HG03575 (cell line): ENCODE measurements around the gene LMCD1.

ENCODE experiments used
- ATAC-seq: cut with Tn5 transposase; IDR thresholded peaks from one replicate; pipeline ENCODE4 v1.9.1; 2021; ENCODE audit not compliant: unreplicated experiment, insufficient number of reproducible peaks, low FRiP score; ENCODE audit errors: extremely low read depth

Gene LMCD1

GRCh38 chr3:8525893-8526292 lies 24.3 kb downstream of the LMCD1 start:
- no peak for ATAC-seq

DNA sequence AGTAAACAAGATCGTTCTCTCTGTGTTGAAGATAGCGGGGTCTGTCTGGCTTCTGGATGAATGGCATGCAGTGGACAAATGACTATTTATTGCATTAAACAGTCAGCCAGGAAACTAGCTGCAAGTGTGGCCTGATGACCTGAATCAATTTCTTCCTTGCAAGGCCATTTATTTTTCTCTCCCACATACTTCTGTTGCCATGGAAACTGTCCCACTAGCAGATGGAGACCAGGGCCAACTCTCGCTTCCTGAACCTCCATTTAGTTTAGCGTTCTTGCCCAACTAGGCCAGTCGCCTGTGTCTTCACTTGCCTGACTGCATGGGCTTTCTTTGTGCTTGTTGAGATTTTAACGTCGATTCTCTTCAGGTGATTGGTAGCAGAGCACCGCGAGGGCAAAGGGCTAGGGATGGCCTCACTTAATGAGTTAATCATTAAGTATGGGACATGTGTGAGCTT lies 27.6 kb downstream of the LMCD1 start:
- no peak for ATAC-seq

GRCh38 chr3:8529738-8530525 lies 28.3 kb downstream of the LMCD1 start:
- no peak for ATAC-seq

GRCh38 chr3:8530581-8530980 lies 29.0 kb downstream of the LMCD1 start:
- ATAC-seq = no peak

DNA sequence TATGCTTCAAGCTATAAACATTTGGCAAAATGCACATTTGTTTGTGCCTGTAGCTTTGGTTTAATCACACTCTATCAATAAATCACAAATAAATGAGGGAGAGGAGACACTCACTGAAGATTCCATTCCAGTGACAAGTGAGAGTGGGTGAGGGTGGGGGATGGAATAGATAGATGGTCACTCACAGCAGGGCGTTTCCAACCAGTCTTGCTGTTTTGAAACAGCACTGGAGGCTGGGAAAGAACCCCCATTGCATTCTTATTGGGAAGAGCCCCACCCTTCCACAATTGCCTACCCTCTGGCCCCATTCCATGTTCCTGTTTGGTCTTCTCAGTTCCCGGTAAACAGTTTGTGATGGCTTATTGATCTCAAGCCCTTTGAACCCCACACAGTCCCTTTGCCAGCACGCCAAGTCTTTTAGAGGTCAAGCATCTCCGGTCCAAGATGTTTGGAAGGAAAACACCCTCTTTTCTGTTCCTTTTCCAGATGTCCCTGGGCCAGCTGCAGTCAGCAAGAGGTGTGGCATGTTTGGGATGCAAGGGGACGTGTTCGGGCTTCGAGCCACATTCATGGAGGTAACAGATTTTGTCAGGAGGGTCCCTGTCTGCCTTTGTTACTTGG lies 30.7 kb downstream of the LMCD1 start:
- no peak for ATAC-seq

DNA sequence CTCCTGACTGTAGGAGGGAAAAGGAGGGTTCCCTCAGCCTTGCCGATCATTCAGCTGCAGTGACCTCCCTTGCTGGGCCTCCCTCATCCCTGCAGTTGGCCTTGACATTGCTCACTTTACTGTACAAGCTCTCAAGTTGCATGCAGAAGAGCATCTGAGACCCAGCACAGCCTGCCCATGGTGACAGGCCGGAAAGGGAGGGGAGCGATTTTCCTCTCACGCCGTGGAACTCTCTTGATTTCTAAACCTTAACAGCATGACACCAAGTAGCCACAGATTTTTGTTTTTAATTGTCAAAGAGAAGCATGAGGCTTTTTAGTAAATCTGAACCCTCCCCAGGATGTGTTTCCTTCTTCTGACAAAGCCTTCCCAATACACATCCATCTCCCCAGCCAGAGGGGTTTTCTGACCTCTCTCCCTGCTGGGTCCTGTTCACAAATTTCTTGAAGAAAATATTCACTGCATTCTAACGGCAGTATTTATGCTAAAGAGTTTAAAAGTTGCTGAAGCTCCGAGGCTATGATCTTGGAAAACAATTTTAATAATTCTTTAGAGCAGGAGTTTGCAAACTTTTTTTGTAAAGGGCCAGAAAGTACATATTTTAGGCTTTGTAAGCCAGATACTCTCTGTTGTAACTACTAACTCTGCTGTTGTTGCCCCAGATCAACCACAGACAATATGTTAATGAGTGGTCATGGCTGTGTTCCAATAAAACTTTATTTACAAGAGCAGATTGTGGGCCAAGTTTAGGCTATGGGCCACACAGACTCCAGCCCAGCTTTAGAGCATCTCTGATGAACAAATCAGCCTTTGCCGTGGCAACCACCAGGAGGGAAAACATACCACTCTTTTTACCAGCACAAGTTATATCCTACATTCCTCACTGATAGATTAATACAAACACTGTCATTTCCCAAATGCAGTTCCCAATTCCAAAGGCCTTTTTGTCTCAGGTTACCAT lies 34.8 kb downstream of the LMCD1 start:
- no peak for ATAC-seq

GRCh38 chr3:8537440-8537839 lies 35.8 kb downstream of the LMCD1 start:
- no peak for ATAC-seq

DNA sequence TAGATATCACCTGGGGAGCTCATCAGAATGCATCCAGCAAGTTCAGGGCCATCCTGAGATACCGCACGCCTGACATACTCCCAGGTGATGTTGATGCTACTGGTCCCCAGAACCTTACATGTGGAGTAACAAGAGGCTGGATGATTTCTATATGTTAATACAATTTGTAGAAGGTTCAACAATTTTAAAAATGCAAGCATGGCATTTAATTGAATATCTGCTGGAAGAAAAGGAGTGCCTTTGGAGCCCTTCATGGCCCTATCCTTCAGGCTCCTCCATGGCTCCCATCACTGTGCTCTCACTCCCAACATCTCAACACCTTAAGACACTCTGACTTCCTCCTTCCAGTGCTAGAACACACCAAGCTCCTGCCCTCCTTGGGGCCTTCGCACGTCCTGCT lies 36.6 kb downstream of the LMCD1 start:
- no peak for ATAC-seq

DNA sequence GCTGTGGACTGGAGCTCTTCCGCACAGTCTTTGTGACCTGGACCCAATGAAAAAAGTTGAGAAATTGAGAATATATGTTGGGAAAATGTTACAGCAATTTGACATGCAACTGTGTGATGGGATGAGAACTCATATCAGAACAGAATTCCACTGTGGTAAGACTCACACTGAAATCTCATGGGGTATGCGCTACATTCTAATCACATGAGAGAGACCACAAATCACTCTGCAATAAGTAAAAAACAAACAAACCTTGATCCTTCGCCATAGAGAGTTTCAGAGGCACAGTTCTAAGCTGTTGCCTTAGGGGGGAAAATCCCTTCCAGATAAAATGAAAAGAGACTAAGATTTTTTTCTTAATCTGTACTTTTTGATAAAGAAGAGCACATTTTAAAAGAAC lies 37.3 kb downstream of the LMCD1 start:
- ATAC-seq = no peak

GRCh38 chr3:8539419-8539818 lies 37.8 kb downstream of the LMCD1 start:
- no peak for ATAC-seq

GRCh38 chr3:8540456-8540855 lies 38.8 kb downstream of the LMCD1 start:
- ATAC-seq = no peak

- ATAC-seq = no peak
These were observed 39.9 kb downstream of the LMCD1 start for GRCh38 chr3:8541486-8541885.

DNA sequence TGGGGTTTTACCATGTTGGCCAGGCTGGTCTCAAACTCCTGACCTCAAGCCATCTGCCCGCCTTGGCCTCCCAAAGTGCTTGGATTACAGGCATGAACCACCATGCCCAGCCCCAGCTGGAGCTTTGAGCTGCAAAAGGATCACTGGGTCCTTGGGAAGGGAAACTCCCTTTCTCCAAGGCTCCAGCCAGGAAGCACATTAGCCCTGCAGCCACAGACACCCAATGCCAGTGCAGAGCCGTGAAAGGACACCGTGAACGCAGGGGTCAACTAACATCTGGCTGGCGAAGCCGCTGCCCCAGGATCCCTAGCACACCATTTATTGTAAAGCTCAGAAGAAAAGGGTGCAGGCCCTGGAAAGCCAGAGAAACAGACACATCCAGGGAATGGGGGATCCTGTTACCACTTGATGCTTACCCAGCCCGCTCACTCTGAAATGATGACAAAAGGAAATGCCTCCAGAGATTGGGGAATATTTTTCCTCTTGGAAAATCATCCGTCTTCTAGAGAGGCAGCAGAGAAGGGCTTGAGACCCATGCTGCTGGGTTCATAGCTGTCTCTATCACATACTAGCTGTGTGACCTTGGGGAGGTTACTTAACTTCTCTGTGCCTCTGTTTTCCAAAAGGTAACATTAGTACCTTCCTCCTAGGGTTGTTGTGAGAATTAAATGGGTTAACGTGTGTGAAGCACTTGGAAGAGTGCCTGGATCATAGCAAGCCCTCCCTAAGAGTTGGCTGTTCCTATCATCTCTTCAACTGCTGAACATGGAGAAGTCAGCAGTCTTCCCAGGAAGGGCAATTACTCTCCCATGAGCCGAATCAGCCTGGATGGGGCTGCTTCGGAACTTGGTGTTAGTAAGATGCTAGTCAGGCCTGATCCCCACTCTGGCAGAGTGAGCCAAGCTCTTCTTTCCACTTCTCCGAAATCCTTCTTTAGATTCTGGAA lies 40.8 kb downstream of the LMCD1 start:
- ATAC-seq = no peak

DNA sequence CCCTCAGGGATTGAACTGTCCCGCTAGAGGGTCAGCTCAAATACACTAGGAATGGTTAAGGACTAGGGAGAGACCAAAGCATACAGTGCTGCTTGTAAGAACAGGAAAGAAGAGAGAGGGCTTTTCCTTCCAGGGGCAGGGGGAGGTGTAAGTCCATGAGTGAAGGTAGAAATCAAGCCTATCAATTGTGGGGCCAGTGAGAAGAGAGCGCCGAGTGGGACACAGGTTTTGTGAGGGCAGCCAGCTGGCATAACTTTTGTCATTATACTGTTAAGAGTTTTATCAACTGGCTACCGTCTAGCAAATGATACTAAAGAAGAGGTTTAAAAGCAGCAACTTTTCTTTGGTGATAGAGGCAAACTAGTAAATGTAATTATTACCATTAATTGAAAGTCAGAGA lies 45.0 kb downstream of the LMCD1 start:
- no peak for ATAC-seq

- ATAC-seq = no peak
These were observed 47.1 kb downstream of the LMCD1 start for GRCh38 chr3:8548502-8549275.

GRCh38 chr3:8549354-8549753 lies 47.7 kb downstream of the LMCD1 start:
- ATAC-seq = no peak

GRCh38 chr3:8550611-8551010 lies 49.0 kb downstream of the LMCD1 start:
- ATAC-seq = no peak

GRCh38 chr3:8552223-8552762 lies 50.7 kb downstream of the LMCD1 start:
- no peak for ATAC-seq
